HL-60/S4 treated with retinoic acid at 250 ng/mL for 4 days and 3 days (cell line): ENCODE measurements around the gene MOK.

ENCODE experiments used
- in situ Hi-C: fragments of 300-500 bp; cut with MboI; formaldehyde crosslinking; loops from 2 replicates; pipeline ENCODE4 v1.7.0; 2022; ENCODE audit warnings: low sequenced_read_pairs

Gene MOK

DNA sequence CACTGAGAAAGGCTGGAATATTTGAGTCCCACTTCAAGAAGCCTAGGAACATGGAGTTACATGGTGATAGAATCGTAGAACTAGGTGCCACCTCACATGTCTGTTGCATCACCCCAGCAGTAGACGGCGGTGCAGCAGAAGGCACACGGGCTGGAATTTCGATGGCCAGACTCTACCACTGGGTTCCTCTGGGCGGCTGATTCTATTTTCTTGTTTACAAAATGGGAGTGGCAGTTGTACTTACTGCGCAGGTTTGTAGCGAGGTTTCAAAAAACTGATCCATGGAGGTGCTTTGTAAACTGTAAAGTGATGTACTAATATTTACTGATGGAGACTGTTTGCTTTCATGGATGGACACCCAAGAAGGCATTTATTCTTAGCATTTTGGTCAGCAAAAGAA, 119.6 kb downstream of the MOK start:
- in situ Hi-C loops, result no loop called here

DNA sequence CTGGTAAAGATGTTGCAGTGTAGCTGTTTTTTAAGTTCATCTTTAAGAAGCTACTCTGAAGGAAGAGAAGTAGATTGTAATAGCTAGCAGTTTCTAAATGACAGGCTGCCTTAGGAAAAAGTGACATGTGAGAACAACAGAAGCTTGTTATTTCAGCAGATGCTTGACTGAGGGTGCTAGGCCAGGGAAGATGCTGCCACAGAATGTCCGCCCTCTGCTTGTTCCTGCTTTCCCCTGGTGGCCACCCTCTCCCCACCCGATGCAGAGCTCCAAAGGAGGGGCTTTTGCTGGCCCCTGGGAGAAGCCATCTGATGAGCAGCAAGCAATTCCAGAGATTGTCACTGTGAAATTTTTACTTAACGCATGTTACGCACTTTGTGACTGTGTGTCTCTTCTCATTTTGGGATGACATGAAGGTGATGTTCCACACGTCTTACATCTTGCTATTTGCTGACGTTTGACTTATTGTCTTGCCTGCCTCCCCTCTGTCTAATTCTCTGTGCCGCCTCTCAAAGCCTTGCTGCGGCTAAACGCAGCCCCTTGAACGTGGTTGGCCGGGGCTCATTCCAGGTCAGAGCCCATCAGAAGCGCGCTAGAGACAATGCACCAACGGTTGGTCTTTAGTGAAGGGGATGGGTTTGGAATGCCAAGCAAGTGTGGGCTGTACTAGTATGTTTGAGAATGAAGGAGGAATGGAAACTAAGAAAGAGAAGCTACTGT, 120.5 kb downstream of the MOK start:
- in situ Hi-C loops, result no loop called here

DNA sequence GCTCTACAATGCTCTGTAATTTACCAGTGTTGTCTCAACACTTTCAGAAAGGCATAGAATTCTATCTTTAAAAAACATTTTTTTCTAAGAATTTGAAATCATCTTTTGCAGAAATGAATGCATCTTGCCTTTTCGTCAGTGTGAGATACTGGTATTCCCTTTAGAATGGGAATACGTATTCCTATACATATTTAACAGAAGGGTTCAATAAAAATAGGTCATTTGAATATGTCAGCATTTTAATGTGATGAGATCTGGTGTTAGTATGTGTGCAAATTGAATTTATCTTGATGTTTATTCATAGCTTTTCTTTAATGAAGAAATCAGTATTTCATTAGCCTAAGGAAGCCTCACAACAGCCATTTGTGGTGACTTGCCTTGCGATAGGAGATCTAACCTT, 121.1 kb downstream of the MOK start:
- in situ Hi-C loops, result no loop called here

DNA sequence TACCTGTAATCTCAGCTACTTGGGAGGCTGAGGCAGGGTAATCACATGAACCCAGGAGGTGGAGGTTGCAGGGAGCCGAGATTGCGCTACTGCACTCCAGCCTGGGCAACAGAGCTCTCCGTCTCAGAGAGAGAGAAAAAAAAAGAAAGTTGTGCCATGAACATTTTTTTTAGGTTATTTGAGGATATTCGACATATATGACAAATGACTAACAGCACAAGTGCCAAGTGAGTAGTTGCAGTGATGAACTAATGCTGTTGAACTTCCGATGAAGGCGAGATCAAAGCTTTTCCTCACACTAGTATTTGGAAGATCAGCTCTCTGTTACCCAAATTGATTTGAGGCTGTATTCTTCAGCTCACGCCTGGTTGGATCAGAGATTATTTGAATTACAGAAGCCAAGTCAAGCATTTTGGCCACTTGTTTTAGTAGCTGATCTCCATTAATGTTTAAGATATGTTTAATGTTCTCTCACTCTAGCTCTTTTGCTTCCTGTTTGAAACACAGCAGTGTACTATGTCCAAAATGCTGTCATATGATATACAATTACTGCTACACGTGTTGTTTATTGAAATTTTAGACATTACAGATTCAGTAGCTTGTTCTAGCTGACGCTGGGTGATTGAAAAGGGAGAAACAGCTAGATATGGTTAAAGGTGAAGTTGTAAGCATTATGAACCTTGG, 121.9 kb downstream of the MOK start:
- in situ Hi-C loops, result no loop called here

DNA sequence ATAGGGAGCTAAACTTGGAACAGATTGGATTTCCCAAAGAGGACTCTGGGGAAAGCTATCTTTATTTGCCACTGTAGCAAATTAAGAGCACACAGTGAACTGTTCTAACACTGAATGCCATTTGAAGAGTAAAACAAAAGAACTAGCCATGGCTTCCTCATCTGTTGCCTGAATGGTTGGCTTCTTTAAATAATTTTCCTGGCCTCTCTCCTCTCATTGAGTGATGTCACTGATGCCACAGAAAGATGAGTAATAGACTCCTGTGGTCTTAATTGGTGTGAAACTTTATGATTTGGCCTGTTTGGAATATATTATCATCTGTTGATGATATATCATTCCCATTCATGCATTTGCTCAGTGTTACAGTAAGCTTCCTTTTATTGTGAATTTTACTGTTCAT, 122.8 kb downstream of the MOK start:
- in situ Hi-C loops, result no loop called here

DNA sequence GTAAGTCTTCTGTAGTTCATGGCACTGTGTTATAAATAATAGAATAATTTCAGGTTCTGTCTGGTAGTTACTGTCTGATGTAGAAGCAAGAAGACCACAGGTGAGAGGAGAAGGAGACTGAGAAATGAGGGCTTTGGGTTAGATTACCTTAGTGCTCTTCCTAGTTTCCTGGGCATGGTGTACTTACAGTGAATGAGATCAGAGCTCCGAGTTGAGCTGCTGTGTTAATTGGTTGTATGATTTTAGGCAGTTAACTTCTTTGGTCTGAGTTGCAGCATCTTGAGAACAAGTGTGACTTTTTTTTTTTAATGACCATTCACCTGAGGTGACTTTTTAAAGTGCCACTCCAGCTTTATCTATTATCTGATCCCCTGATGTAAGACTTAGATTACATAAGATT, 123.8 kb downstream of the MOK start:
- in situ Hi-C loops, result no loop called here

DNA sequence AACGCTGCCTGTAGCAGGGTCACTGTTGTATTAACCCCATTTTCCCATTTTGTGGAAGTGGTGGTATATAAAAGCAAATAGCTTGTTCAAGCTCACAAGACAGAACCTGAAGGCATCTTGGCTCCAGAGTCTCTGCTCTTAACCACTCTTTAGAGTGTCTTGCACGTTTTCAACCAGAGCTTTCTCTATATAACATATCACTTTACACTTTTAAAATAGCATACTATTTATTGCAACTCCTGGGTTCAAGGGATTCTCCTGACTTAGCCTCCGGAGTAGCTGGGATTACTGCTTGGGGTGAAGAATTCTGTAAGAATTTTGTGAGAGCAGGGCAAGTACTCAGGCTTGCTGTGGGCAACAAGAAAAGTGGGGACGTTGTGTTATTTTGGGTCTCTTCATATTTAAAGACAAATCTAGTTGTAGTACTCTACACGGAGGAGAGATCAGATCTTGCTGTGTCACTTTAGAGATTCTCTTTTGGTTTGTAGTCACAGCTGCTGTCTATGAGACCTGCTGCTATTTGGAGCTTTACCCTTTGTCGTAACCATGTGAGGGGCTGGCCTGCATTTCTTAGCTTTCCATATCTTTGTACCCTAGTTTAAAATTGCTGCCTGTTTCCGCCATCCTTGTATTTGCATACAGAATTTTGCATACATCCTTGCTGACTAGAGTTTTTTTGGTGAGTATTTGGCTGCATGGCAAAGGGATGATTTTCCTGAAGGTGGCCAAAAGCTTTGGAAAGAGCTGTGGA, 124.5 kb downstream of the MOK start:
- in situ Hi-C loops, result no loop called here
